HG03521 (cell line): ENCODE results near the gene DSCAM.
"Not testable (repeated sequence)": the region's sequence is repeated elsewhere in the genome, so short reads cannot be mapped to it uniquely, and the experiment has no call there.

Source experiments
- ATAC-seq: cut with Tn5 transposase; IDR thresholded peaks from one replicate; pipeline ENCODE4 v1.9.1; 2021; ENCODE audit warnings: mild to moderate bottlenecking, moderate library complexity; ENCODE audit not compliant: unreplicated experiment

DSCAM gene

DNA sequence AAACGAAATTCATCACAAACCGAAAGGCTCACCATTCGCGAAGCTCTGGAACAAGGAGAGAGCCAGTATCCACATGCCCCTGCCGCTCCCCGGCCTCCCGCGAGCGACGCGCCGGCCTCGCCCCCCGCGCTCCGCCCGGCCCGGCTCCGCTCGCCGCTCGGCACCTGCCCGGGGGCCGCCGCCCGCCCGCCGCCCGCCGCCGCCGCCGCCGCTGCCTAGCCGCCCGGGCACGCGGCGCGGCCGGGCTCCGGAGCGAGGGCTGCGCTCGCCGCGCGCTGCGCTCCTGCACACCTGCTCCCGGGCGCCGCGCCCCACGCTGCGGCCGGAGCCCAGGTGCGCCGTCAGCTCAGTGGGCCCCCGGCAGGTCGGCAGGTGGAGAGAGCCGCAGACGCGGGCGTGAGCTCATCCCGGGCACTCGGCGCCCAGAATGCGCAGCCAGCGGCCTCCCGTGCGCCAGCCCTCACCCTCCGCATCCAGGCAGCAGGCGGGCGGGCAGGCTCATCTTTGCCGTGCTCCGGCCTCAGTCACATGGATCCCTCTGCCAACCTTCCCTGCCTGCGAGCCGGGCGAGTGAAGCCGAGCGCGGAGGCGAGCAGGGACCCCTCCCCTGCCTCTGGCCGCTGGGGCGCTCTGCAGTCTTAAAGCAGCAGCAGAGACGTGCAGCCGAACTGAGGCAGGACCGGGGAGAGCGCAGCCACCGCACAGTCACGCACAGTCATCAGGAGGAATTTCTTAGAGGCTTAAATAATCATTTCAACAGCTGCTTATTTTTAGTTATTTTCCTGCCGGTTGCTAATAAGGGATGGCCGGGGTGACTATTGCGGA is at the start of gene DSCAM:
TSS of gene DSCAM (minus strand) at position 572 of the 825 bp plus-strand sequence. CDS start at position 75, 497 bp downstream.
- ATAC-seq: no peak

GRCh38 chr21:40895697-40896096 is 48.7 kb upstream of the DSCAM start:
- ATAC-seq: not testable (repeated sequence)

DNA sequence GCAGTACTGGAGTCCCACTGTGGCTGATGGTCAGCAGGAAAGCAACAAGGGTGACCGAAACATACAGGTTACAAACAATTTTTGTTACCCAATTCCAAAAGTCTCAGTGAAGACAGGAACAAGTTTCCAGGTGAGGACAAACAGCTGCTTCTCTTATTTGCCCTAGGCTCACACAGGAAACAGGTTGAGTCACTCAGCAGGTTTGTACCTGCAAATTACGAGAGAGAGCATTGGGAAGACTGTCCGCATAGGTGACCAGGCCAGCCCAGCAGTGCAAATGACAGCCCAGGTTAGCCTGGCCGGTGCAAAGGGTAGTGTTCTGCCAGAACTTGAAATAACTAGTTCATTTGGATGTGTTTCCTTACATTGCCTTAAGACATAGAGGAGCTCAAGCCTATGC is 40.0 kb upstream of the DSCAM start:
- ATAC-seq: no peak

DNA sequence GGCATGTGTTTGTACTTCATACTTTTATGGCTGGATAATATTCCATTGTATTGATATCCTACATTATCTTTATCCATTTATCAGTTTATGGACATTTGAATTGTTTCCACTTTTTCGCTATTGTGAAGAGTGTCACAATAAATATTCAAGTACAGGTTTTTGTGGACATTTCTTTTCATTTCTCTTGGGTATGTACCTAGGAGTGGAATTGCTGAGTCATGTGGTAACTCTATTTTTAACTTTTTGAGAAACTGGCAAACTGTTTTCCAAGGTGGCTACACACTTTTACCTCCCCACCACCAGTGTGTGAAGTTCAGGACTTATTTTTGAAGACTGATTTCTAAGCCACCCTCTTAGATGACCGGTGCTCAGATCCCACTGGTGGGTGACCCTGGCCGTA is 39.0 kb upstream of the DSCAM start:
- no peak for ATAC-seq

GRCh38 chr21:40882192-40882915 is 35.4 kb upstream of the DSCAM start:
- no peak for ATAC-seq

DNA sequence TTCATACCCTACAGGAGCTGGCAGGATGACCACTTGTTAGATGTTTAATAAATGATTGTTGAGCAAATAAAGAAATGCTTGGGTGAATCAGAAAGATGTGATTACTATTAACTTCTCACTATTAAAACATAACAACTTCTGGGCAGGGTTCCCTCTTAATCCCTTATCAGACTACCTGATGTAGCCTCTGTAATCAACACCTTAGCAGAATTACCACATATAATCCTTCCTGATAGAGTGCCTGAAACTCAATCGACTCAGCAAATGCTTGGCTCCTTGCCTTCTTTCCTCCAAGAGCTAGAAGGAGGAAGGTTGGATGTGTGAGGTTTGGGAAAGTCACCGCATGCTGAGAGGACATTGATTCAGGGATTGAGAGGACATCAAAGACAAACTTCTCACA is 34.8 kb upstream of the DSCAM start:
- no peak for ATAC-seq

- no peak for ATAC-seq
These were observed 24.1 kb upstream of the DSCAM start for GRCh38 chr21:40871099-40871498.

DNA sequence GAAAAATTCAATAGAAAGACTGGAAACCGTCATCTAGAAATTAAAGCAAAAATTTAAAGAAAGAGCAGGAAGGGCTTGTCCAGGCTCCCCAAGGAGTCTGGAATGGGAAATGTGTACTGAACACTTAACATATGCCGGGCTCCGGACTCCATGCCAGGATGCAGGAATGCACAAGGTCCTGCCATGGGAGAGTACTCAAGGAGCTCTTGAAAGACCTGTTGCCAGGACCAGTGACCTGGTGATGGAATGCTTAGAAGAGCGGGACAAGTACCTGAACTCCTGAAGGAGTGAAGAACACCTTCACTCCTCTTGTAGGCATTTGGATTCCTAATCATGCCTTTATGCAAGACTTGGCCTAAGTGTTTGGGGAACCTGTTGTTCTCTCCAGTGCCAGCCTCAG is 16.9 kb upstream of the DSCAM start:
- no peak for ATAC-seq

DNA sequence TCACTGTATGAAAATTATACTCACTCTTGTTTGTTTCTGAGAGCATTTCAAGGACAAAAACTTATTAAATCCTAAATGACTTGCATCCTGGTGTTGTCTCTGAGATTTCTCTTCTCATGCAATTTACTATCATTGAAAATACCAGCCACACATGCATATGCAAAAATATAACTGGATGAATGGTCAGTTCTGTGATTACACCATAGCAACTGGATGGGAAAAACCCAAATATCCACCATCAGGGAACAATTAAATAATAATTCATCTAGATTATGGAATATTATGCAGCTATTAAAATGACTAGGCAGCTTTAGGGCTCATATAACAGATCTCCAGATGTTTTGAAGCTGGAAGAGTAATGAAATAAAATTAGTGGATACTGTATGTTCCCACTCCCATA is 11.6 kb upstream of the DSCAM start:
- no peak for ATAC-seq

GRCh38 chr21:40853956-40854688 is 7.2 kb upstream of the DSCAM start:
- ATAC-seq: no peak

GRCh38 chr21:40852563-40852962 is 5.6 kb upstream of the DSCAM start:
- ATAC-seq: no peak

GRCh38 chr21:40851749-40852148 is 4.8 kb upstream of the DSCAM start:
- no peak for ATAC-seq

GRCh38 chr21:40850071-40850470 is 3.1 kb upstream of the DSCAM start:
- ATAC-seq: no peak

DNA sequence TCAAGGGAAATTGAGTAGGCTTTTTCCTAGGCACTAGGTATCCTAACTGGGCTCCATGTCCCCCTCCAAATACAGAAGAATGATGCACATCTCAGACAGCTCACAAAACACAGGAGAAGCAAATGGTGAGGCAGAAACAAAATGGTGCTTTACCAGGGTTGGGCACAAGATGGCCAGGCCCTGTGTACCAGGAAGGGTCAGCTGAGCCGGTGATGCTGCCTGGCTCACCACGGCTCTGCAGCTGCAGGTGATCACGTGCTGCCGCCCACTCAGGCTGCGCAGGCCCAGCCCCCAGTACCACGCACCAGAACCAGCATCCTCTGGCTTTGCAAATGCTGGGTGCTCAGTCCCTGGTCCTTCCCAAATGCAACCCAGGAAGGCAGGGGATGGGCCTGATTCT is 993 bp upstream of the DSCAM start:
- no peak for ATAC-seq

DNA sequence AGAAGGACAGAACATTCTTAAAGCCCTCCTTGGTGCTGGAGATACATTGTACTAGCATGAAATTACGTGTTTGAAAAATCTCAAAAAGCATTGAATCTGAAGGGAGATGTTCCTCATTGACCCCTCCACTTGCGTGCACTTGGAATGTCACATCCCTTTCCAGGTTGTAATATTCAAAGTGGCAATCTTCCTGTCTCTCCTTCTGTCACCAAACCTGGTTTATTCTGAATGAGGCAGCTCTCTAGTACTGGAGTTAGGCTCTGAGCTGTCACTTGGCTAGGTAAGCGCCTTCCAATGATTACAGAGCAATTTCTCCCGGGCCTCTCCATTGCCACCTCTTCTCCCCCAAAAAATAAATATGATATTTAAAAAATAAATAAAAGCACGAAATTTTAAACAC is 855 bp downstream of the DSCAM start:
- ATAC-seq: no peak

GRCh38 chr21:40845441-40845995 is 1.4 kb downstream of the DSCAM start:
- ATAC-seq: no peak

DNA sequence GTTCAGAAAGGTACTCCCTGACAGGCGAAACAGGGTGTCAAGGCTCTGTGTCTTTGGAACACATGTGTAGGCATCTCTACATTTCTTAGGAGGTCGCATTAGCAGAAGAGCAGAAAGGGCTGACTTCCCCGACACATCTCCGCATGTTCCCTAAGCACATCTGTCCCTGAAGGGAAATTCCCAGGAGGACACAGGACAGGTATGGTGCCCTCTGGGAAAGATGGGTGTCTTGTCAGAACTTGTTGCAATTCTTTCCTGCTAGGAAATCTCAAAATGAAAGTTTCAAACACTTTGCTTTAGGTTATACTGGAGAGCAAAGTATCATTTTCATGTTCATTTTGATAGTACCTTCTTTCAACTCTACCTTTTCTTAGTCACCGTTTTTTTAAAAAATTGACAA is 2.0 kb downstream of the DSCAM start:
- ATAC-seq: no peak

DNA sequence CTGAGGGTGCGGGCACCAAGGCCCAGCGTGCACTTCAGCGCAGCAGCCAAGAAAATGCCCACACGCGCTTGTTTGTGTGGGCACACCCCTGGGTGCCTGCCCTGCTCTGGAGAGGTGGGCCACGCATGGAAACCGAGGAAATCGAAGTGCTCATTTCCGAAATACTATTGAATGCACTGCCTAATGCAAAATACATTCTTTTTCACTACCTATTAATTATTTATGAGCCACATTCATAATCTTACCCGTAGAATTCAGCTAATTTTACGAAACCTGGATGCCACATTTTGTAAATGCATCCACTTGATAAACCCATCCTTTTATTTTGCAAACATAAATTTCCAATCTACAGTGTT is 4.8 kb downstream of the DSCAM start:
- no peak for ATAC-seq

DNA sequence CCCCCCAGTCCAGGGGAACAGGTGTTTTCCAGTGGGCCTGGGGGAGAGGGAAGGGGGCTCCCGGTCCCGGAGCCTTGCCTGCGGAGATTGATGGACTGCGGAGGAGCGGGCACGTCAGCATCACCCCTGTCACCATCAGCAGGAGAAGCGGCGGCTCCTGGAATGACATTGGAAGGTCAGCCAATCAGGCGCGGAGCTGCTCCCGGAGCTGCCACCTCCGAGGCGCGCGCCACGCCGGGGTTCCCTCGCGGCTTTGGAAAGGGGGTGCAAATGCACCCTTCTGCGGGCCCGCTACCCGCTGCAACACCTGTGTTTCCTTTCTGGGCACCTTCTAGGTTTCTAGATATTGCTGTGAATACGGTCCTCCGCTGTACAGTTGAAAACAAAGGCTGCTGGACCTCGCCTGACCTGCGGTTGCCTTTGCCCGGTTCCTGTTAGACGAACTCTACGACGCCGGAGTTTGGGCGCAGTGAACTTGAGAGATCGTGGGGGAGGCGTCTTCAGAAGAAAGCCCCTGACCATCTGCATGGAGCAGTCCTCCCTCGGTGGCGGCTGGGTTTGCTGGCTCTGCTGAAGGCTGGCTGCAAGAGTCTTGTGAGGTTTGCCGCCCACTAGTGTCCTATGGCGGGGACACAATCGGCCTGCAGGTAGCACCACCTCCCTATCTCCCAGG is 5.3 kb downstream of the DSCAM start:
- ATAC-seq: no peak

DNA sequence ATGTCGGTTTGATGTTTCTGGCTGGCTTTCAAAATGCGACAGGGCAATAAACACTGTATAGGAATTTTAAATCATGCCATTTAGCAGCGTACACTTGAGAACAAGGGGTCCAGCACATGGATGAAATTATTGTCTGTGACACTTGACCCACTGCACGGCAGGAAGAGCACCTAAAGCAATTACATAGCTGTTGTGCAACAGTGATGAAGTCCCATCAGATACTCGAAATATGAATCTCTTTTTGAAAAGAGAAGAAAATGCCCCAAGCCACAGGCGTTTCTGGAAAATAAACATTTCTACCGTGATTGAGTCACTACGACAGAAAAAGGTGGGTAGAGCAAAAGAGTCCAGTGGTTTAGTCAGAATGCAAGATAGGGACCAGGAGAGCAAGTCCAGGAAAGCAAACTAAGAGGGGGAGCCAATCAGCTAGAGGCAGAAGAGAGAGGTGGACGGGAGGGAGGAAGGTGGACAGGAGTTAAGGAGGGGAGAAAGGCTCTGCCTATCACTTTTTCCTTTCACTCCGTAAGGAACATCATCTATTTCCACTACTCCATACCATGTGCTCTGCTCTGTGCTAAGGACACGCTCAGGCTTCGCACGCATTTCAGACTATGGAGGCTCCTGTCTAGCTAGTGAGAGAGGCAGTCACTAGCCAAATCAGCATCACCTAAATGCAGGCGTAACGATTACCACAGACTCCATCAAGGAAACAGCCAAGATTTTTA is 6.4 kb downstream of the DSCAM start:
- ATAC-seq: no peak
